DMS153 treated with DMSO at 0.1 percent for 48 hours (cell line): ENCODE measurements around the gene CERS6.
"Not testable (repeated sequence)": the region's sequence is repeated elsewhere in the genome, so short reads cannot be mapped to it uniquely, and the experiment has no call there.

Experiments used
- DNase-seq: peaks from one replicate; lab custom pipeline; 2025; ENCODE audit not compliant: unreplicated experiment; lab: John Stamatoyannopoulos, UW

Gene CERS6

GRCh38 chr2:168662651-168663208 is 206.7 kb downstream of the CERS6 start:
- DNase-seq, result no peak

DNA sequence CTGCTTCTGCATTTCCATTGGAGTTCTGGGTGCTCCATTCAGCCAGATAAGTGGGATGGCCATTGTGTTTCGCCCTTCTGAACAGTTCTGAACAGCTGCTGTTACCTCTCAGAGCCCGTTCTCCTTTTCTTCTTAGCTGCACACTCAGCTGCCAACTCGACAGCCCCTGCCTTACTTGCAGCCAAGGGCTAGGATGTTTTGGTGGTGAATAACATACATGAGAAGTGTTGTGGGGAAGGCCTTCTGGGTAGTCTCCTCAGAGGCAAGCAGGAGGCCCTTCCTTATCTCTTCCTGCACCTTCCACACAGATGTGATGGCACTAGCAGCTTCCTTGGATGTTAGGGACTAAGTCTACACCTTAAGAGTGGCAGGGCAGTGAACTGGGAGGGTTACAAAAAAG is 207.9 kb downstream of the CERS6 start:
- DNase-seq, result peak; percentile 25

GRCh38 chr2:168664715-168665114 is 208.6 kb downstream of the CERS6 start:
- not testable (repeated sequence) for DNase-seq

DNA sequence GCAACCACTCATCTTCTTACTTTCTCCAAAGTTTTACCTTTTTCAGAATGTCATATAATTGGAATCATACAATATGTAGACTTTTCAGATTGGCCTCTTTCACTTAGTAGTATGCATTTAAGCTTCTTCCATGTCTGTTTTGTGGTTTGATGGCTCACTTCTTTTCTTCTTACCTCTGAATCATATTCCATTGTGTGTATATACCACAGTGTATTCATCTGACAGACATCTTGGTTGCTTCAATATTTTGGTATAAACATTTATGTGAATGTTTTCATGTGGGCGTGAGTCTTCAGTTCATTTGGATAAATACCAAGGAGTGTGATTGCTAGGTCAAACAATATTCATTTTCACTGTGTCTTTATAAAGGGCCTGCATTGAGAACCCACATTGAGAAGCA is 210.3 kb downstream of the CERS6 start:
- no peak for DNase-seq

DNA sequence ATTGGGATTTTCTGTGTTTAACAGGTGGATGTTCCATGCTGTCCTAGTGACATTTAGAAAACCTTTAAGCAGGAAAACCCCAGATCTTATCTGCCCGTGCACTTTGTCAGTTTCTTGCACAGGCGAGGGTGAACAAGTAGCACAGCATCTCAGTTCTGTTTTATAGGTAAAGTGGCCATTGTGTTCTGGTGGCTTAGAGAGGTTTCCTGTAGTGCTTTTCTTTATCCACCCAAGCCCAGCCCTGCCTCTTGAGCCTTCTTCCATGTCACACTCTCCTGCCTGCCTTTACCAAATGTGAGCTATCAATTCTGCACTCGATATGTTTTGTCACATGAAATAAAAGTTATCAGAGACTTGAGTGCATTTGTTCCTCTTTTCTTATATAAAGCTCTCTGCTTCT is 211.1 kb downstream of the CERS6 start:
- peak; percentile 42 for DNase-seq

GRCh38 chr2:168669151-168669550 is 213.1 kb downstream of the CERS6 start:
- DNase-seq, result no peak

DNA sequence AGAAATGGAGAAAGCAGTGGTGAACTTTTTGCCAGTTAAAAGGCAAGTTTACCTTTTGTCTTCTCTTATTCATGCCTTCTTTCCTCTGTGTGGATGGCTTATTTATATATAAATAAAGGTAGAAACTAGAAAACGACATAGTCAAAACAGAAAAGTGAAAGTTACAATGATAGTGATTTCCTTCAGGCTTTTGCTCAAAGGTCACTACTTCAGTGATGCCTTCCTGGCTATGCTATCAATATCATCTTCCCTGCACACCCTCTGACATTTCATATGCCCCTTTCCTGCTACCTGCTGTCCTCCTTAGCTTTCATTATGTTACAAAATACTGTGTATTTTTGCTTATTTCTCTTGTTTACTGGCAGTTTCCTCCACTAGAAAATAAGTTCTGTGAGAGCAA is 214.4 kb downstream of the CERS6 start:
- DNase-seq, result no peak

GRCh38 chr2:168671932-168672331 is 215.9 kb downstream of the CERS6 start:
- DNase-seq, result no peak

DNA sequence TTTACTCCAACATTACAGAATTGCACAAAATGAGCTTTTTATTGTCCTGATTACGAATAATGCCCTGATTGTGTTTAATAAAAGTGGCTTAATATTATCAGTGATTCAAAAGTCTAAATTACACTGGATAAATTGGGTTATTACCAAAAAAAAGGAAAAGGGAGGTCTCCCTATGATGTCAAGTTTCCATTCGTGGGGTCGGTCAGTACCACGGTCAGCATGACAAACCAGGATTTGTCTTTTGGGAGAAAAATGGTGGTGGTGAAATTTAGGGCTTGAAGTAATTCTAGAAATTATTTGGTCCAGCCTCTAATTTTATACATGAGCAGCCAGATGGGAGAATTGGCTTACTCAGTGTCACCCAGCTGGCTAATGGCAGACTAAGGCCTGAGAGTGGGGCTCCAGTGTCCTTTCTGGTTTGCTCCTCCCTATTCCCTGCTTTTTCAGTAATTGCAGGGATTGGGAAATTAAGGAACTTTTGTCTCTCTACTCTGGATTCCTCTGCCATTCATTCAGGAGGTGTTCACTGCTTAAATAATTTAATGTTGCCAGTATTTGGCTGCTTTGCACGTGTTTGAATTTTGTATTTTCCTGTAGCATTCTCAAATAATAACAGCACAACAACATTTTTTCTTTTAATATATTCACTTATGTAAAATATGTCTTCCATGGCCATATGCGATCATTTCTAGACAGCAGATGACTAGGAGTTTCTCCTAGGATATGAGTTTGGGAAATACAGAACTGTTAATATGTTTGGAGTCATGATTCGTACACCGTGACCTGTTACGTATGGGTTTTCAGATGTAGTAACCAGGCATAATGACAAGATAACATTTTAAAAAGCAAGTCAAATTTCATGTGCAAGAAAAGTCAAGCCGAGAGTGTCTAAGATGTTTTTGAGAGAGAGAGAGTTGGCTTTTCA is 217.5 kb downstream of the CERS6 start:
- DNase-seq, result no peak

GRCh38 chr2:168678153-168678853 is 222.2 kb downstream of the CERS6 start:
- DNase-seq, result no peak

- no peak for DNase-seq
Observed at GRCh38 chr2:168679081-168679480, 223.0 kb downstream of the CERS6 start.

- no peak for DNase-seq
Observed at GRCh38 chr2:168679741-168680310, 223.8 kb downstream of the CERS6 start.

DNA sequence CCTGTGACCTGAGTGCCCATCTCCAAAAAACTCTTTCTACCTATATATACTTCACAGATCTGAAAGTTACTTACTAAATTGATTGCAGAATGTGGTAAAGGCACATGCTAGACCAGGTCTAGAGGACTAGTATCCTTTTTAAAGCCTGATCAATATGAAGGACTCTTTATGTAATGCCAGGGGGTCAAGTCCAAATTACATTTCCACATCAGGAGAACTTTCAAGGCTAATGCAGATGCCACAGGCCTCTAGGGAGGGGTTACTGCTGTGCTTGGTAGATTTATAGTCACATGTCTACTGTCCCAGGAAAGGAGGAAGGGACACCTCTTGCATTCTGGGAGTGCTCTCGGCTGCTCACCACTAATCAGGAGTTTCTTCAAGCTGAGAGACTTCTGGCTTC is 227.9 kb downstream of the CERS6 start:
- no peak for DNase-seq

- DNase-seq, result no peak
Observed at GRCh38 chr2:168684921-168685599, 229.0 kb downstream of the CERS6 start.

DNA sequence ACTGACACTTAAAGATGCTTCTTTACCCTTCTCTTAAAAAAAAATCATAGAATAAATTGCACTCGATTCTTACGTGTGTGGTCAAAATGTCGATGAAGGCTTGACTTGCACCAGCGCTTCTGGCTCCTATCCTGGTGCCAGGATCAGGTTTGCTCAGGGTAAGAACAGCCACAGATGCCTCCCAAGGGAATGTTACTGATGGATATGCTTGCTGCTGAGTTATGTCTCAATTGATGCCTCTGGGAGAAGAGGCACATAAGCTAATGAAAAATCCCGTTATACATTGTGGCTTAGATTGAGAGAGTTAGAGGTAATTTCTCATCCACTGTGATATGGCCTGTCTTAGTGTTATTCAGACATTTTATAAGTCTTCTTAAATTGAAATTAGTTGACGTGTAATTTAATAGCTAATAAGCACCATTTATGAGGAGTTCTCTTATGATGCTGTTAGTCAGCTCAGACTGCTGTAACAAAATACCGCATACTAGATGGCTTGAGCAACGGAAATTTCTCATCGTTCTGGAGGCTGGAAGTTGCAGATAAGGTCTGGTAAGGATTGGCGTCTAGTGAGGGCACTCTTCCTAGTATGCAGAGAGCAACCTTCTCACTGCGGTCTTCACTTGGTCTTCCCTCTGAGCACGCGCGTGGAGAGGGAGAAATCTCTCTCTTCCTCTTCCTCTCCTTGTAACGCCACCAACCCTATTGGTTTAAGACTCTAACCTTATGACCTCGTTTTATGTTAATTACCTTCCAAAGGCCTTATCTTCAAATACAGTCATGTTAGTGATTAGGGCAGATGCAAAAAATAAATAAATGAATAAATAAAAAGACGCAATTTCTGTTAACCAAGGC is 229.8 kb downstream of the CERS6 start:
- no peak for DNase-seq

DNA sequence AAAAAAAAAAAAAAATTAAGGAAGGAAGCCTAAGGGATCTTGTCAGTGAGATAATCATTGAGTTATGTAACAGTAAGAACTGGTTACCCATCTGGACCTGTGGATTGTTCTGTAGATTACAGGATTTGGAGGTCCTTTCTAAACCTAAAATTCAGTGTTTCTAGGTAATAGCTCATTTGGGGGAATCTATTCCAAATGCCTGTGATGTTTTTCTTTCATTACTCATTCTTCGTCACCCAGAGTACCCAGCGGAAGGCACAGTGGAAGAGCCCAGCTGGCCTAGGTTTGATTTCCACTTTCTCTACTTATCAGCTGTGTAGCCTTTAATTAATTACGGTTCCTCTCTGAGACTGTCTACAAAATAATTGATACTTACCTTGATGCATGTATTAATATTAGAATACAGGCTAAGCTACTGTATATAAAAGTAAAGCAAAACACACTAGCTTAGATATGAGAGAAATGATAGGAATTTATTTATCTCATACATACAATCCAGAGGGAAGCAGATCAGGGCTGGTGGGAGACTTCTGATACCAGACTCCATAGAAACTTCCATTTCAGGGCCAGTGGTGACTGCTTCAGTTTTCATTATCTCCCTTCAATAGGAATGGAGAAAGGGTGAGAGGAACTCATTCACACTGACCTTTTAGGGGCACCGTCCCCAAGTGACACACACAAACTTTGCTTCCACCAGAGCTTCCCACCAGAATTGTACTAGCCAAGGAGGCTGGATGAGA is 230.6 kb downstream of the CERS6 start:
- DNase-seq, result no peak

DNA sequence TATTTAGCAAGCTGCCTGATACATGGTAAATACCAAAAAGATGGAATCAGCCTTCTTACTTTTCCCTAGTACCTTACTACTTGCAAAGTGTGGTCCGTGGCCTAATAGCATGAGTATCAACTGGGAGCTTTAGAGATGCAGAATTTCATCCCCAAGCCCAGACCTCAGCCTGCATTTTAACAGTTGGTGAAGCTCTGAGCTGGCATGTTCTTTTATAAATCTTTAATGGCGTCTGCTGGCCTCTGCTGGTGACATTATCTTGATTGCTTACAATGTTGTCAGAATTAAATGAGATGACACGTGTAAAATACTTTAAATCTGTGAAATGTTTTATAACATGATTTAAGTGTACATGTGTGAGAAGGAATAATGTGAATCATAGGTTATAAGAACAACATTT is 231.2 kb downstream of the CERS6 start:
- DNase-seq, result peak; percentile 51

- no peak for DNase-seq
Observed at GRCh38 chr2:168690381-168690885, 234.4 kb downstream of the CERS6 start.

GRCh38 chr2:168691221-168691620 is 235.1 kb downstream of the CERS6 start:
- DNase-seq, result no peak
